Retina (tissue), 1 donor: ENCODE data around the gene ZNF816.
"Not testable (repeated sequence)": the region's sequence is repeated elsewhere in the genome, so short reads cannot be mapped to it uniquely, and the experiment has no call there.

Experiments used
- DNase-seq: peaks from one replicate; pipeline ENCODE4 v3.0.0-alpha.2; 2016

Gene ZNF816

GRCh38 chr19:52923778-52924593 is 38.7 kb downstream of the ZNF816 start:
- no peak for DNase-seq

- DNase-seq = peak; percentile 82
Observed at GRCh38 chr19:52922841-52923777, 39.6 kb downstream of the ZNF816 start, which contains the start of gene ZNF888. TSS of gene ZNF888 (minus strand) at chr19:52923428. CDS start at chr19:52917873, 5,555 bp downstream.

- DNase-seq = no peak
Observed at GRCh38 chr19:52917531-52917930, 45.1 kb downstream of the ZNF816 start.

- DNase-seq = no peak
Observed at GRCh38 chr19:52910648-52911047, 52.0 kb downstream of the ZNF816 start.

GRCh38 chr19:52904052-52904780 is 58.5 kb downstream of the ZNF816 start:
- not testable (repeated sequence) for DNase-seq

- DNase-seq = no peak
Observed at GRCh38 chr19:52901842-52902241, 60.8 kb downstream of the ZNF816 start.
